NCI-H2196 treated with DMSO at 0.1 percent for 48 hours (cell line): ENCODE measurements around the gene CRYL1.
"Not testable (repeated sequence)": the region's sequence is repeated elsewhere in the genome, so short reads cannot be mapped to it uniquely, and the experiment has no call there.

Source experiments
- DNase-seq: peaks from one replicate; lab custom pipeline; 2025; ENCODE audit not compliant: unreplicated experiment; lab: John Stamatoyannopoulos, UW

Gene CRYL1

DNA sequence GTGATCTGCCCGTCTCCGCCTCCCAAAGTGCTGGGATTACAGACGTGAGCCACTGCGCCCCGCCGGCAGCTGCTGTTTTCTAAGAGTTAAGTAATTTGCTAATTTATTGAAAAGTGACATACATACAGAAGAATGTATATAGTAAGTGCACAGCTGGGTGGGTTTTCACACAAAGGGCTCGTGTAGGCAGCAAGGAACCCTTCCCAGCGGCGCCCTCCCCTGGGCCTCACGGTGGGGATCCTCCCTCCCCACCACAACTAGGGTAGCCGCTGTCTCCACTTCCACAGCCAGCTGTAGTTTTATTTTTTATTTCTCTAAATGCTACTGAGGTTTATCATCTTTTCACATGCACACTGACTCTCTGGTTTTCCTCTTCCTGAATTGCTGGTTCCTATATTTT, 64.9 kb downstream of the CRYL1 start:
- no peak for DNase-seq

DNA sequence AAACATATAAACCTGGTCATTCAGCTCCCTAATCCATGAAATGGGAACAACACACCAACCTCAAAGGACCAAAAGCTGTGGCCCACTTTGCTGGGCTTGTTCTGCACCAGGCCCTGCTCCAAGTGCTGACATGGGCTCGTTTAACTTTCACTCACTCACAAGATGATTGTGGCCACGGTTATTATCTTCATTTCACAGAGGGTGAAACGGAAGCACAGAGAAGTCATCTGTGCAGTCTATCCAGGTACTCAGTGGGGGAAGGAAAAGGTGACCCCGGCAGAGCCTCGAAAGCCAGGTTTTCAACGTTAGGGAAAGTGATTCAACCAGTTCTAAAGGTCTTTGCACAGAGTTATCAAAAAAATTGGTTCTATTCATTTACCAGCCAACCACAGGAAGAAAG, 68.0 kb downstream of the CRYL1 start:
- DNase-seq: no peak

DNA sequence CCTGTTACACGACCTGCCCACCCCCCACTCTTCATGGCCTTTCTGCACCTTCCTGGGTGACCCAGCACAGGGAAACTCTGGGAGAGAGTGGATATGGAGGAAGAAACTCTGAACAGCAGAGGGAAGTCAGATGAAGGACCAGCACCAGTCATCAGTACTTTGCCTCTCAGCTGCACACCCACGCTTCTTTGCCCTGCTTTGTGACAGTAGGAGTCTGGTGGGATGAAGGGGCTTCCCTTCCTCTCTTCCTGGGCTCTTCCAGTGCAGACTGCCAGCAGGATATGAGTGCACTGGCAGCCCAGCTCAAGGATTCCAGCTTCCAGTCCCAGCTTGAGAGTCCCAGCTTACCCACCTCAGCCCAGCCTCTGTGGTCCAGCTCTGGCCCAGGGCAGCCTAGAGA, 68.9 kb downstream of the CRYL1 start:
- DNase-seq: no peak

DNA sequence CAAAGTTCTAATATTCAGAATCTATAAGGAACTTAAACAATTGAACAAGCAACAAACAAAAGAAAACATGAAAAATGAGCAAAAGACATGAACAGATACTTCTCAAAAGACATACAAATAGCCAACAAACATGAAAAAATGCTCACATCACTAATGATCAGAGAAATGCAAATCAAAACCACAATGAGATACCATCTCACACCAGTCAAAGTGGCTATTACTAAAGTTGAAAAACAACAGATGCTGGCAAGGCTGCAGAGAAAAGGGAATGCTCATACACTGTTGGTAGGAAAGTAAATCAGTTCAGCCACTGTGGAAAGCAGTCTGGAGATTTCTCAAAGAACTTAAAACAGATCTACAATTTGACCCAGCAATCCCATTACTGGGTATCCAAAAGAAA, 74.3 kb downstream of the CRYL1 start:
- no peak for DNase-seq

DNA sequence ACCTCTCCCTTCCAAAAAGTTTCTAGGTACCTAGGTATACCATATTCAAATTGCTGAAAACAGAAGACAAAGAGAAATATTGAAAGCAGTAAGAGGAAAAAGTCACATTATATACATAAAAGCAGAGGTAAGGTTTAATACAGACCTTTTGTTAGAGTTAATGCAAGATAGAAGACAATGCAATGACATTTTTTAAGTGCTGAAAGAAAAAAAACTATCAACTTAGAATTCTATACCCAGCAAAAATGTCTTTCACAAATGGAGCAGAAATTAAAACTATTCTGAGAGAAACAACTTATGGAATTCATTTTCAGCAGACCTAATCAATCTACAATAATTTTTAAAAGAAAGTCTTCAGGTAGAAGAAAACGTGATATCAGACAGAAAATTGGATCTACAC, 77.2 kb downstream of the CRYL1 start:
- DNase-seq: no peak

DNA sequence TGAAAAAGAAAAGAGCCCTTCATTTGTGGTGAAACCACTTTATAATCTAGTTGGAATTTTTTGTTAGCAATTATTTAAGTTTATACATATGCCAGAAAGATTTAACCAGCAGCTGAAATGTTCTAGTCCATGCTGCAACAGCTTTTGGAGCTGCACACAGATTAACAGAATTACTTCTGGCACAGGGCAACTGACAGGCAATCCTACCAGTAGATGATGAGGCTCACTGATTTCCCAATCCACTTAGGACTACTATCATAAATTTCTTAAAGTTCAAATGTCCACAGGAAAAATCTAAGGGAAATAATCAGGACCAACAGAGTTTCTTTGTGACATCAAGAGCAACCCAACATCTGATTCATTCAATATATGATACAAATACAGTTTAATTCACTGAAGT, 78.8 kb downstream of the CRYL1 start:
- DNase-seq: no peak

DNA sequence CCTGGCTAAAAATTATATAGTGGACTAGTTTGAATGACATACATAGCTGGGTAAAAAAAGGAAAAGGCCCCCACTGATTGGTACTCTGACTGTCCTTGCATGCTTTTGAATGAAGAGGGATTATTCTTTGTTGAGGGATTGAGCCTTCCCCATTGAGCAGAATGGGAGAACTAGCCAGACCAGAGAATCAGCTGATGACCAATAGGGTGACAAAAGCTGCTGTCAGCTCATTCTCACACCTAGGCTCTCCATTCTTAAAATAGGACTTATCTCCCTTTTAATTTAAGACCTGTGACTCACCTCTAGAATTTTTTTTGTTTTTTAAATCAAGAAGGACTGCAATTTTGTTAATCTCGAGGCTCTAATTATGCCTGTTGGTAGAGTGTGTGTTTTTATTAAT, 79.3 kb downstream of the CRYL1 start:
- DNase-seq: no peak

DNA sequence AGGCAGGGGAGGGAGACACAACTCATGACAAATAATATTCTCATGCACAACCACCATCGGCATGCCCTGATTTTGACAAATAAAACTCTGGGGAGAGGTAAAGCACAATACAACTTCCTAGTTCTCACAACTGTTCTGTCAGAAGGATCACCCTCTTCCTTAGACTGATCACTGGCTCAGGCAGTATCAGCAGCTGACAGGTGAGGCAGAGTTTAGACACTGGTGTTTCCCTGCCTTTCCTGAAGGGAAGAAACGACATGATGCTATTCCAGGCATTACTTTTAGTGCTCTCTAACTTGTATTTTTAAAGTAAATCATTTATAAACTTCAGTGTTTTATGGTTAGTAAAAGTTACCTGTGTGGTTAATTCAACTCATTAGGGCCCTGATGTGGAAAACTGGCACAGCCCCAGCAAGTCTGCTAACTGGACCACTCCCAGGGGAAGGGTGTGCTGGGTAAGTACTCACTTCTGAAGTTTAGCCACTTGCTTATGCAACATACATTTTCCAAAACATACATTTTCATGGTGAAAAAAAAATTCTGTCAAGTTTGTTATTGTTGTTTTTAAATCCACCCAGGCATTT, 82.8 kb downstream of the CRYL1 start:
- no peak for DNase-seq

DNA sequence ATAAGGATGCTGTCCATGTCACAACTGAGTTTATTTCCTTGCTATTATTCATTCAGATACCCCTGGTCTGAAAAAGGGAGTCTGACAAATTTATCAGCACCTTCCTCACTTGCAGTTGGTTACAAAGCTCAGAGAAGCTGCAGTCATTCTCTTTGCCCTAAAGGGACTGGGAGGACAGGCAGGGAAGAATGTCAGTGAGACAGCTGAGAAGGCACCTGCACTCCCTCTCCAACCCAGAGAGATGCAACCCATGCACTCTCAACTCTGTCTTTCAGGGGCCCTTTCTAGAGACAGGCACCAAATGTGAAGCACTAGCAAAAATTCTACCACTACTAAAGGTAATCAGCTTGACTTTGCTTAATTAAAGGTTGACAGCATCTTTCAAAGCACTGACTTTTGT, 83.3 kb downstream of the CRYL1 start:
- no peak for DNase-seq

DNA sequence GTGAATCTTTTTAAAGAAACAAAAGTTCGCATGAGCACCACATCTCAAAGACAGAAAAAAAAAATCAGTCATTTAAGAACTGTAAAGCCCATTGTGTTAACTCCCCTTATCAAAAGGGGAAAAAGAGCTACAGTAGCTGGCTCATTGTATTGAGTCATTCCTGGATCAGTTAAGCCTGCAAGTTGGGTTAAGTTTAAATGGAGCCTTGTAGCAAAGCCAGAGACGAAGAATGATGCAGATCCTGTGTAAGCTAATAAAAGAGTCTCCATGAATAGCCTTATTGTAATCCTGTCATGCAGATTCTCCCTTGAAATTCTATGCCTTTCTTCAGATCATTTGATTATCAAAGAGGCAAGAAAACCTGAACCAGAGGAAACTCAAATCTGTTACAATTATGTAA, 83.8 kb downstream of the CRYL1 start:
- no peak for DNase-seq

DNA sequence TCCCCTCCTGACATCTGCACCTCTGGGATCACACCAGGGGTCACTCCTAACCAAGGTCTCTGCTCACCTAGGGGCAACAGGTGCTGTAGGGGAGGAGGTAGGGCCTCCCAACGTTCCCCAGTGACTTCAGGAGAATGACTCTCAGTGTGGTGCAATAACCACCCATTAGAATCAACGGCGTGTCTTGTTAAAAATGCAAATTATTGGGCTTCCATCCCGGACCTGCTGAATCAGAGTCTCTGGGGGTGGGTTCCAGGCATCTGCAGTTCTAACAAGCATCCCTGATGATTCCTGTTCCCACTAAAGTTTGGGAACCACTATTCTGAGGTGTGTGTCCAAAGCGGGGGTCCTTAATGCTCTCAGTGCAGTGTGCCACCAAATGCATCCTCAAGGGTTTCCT, 84.6 kb downstream of the CRYL1 start:
- DNase-seq: no peak

DNA sequence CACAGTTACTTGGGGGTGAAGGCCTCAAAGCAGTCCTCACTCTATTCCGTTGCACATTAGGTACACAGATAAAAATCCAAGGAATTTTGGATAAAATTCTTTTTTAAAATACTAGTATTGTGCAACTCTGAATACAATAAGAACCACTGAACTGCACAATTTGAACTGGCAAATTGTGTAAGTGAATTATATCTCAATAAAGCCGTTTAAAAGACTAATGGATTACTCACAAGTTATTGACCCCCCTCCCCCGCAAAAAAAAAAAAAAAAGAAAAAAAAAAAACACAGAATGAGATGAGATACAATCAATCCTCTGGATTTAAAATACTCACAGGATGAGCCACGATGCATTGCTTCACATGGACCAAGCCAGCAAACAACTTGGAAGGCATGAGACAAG, 86.4 kb downstream of the CRYL1 start:
- DNase-seq: no peak

DNA sequence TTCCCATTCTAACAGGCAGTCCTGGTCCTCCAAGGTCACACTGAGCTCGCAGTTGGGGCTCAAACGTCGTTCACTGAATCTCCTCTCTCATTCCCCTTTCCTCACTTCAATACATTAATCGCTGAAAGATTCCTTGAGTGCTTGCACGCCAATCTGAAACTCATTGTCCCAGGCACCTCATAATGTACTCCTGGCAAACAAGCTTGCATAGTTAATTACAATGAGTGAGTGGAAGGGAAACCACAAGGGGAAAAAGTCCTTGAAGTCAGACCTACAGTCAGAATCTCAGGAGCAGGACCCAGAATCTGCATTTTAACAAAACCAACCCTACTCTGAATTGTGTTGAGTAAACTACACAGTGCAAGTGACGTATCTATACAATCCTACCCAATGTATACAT, 86.9 kb downstream of the CRYL1 start:
- no peak for DNase-seq

DNA sequence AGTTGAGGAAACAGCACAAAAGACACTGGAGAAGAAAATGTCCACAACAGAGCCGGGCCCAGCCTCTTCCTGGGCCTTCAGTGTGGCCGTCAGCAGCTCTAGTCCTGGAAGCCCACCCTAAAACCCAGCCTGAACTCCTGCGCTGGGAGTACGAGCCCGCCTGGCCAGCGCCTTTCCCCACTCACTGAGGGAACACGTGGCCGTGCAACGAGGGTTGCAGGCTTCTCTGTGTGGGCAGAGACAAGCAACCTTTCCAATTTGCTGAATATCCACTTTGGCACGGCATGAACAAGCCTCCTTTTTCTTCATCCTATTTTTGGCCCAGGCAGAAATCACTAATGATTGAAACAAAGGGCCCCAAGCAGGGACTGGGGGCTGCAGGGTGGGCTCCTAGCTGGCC, 89.2 kb downstream of the CRYL1 start:
- DNase-seq: no peak

DNA sequence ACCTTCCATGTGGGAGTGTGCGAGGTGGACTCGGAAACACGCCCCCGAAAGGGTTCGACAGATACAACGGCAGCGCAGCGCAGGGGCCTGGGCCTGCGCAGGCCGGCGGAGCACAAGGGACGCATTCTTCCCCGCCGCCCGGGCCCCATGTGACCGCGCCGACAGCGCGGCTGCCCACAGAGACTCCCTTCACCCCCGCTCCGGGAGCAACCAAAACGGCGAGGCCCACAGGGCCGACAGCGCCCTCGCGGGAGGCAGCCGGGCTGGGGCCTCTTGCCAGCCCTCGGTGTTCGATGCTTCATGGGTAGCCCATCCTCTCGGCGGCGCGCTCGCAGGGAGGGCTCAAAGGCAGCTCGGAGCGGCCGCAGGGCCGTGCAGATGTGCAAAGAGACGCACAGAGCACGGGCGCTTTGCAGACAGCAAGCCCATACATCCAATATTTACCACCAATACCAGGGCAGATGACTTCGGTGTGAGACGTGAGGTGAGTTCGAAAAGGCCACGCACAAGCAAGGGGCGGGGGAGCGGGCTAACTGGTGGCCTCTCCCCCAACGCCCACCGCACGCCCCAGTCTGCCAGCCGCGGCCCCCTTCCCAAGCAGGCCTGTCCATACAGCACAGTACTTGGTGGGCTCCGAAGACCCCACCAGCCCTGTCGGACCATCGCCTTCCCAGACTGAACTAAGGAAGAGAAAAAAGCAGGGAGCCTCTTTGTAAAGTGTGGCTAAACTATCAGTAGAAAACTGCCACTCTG, 89.9 kb downstream of the CRYL1 start:
- DNase-seq: no peak

DNA sequence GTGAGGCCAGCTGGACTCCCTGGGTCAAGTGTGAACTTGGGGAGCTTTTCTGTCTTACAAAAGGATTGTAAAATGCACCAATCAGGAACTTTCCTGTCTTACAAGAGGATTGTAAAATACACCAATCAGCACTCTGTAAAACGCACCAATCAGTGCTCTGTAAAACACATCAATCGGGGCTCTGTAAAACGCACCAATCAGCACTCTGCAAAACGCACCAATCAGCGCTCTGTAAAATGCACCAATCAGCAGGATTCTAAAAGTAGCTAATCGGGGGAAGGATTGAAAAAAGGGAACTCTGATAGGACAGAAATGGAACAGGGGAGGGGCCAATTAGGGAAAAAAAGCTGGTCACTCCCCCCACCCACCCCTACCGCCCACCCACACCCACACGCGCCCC, 91.4 kb downstream of the CRYL1 start:
- DNase-seq: not testable (repeated sequence)

DNA sequence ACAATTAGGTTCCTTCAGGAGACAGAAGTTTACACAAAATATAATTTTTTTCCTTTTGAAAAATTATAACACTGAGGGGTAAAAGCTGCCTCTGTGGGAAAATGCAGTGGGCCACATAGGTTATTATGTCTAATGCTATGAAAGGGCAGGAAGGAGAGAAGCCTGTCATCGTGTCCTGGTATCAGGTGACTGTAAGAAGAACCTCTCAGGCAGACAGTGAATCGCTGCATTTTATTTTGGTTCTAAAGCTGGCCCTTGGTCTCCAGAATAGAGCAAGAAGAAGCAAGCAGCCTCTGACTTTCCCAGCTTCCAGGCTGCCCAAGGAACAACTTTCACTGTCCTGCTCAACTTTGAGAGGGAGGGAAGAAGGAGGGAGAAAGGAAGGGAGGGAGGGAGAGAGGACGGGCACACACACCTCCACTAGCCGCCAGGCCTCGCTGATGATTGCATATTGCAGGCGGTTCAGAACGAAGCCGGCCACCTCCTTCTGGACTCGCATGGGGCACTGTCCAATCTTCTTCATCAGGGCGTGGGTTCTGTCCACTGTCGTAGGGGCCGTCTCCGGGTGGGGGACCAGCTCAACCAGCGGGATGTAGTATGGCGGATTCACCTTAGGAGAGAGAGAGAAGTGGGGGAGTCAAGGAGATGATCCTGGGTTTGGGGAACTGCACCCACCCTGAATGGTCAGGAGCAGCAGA, 93.8 kb downstream of the CRYL1 start:
- no peak for DNase-seq

DNA sequence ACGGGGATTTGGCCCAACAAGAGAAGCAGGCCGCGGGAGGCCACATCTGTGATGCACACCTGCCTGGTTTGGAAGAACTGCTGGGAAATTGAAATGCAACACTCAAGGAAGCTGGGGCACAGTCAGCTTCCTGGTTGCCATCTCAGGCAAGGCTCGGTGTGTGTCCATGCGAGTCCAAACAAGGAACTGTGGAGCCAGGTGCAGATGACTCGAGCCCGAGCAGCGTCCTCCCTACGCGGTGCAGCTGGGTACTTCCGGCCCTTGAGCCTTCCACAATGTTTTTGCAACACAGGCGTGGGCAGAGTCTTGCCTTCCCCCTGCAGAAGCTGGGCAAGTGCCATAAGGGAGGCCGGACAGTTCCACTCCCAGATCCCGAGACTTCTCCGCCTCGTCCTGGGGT, 94.6 kb downstream of the CRYL1 start:
- DNase-seq: no peak

DNA sequence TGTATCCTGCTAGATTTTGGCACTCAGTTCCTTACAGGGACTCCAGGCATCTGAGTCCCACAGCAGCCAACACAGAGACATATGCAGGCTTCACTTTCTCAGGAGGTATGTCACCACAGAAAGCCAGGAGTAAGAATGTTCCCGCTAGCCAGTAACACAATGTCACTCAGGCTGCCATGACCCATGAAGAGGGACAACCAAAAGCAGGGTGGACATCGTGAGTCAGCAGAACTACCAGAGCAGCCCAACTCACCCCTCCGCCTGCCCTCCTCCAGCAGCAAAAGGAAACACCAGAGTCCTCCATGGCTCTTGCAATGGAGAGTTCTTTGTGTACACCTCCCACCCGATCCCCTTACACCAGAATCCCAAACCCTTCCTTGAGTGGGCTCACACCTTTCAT, 95.4 kb downstream of the CRYL1 start:
- DNase-seq: no peak

DNA sequence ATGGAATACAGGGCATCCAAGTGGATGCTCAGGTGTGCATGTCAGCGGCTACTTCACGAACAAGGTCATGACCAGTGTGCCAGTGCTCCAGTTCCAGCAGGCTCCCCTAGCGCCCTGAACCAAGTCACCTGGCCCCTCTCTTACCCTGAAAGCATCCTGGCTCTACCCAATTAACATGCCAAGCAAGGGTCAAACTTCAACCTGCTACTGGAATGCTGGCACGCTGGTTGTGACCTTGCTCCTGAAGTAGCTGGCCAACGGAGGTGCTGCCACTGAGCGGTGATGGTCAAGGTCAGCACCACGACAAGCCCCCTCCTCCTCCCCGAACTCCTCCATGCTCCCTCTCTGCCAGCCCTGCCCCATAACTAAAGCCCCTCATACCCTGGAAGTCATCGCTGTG, 96.0 kb downstream of the CRYL1 start:
- no peak for DNase-seq

DNA sequence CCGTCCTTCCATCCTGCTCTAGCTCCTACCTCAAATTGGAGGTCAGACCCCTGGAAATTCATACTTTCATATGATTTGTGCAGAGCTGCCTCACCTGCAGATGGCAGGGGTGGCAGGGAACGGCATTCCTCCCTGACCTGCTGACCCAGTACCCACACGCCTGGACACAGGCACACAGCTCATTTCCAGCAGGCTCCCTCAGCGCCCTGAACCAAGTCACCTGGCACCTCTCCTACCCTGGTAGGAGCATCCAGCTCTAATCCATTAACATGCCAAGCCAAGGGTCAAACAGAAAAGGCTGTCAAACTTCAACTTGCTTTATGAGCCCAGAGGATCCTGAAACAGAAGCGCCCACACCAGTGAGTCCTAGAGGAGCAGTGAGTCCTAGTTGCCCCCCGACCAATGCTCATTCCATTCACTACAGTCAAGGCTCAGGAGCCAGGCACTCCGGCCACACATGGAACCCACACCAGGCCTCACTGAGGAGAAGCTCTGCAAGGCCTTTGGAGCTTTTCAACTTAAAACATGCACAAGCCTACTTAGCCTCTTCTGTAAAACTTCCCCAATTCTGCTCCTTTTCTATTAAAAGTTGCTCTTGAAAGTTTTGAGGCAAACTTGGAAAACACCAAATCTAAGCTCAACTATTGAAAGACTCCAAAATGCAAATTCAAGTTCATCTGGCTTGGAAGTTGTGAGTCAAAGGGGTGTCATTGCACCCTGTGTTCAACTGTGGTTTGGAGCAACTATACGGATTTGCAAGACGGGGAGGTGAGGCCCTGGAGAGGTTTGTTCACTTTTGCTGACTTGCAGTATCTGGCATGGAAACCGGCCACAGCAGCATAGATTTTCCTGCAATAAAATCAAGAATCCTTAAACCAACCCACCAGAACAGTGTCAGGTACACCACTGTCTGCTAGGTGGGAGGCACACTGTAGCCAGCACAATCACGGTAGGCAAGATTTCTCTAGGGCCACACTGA, 96.7 kb downstream of the CRYL1 start:
- DNase-seq: no peak
